ENCODE measurements around the gene CROCC2. TPM values are rescaled to one million over a fixed set of nuclear protein-coding genes. Genes with fewer than 3 reads are reported as not detected.

The CROCC2 gene
- total RNA-seq, 1 donor from 2014 or later = not detected

DNA sequence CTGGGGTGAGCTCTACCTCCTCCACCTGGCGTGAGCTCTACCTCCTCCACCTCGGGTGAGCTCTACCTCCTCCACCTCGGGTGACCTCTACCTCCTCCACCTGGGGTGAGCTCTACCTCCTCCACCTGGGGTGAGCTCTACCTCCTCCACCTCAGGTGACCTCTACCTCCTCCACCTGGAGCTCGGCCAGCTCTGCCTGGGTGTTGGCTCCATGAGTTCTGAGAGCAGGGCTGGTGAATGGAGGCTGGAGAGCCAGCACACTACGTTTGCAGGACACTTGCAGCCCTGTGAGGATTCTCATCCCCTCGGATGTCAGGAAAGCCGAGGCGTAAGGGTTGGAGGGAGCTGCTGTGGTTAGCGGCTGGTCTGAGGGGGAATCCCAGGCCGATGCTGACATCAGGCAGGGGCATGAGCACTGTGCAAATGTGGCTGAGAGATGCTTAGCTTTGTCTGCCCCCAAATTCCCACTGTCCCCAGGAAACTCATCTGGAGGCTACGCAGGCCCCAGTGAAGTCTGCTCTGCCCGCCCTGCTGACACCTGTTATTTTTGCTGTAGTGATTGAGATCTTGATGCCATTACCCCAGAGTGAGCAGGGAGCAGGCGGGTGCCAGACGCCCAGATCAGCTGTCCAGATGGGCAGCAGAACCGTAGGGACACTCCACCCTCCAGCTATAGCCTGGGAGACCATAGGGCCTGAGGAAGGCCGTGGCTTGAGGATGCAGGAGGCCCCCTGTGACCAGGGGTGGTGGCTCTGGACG, 3.3 kb downstream of the CROCC2 start:
- DNase-seq = no peak

GRCh38 chr2:240911641-240912265, 5.6 kb downstream of the CROCC2 start:
- DNase-seq = no peak

DNA sequence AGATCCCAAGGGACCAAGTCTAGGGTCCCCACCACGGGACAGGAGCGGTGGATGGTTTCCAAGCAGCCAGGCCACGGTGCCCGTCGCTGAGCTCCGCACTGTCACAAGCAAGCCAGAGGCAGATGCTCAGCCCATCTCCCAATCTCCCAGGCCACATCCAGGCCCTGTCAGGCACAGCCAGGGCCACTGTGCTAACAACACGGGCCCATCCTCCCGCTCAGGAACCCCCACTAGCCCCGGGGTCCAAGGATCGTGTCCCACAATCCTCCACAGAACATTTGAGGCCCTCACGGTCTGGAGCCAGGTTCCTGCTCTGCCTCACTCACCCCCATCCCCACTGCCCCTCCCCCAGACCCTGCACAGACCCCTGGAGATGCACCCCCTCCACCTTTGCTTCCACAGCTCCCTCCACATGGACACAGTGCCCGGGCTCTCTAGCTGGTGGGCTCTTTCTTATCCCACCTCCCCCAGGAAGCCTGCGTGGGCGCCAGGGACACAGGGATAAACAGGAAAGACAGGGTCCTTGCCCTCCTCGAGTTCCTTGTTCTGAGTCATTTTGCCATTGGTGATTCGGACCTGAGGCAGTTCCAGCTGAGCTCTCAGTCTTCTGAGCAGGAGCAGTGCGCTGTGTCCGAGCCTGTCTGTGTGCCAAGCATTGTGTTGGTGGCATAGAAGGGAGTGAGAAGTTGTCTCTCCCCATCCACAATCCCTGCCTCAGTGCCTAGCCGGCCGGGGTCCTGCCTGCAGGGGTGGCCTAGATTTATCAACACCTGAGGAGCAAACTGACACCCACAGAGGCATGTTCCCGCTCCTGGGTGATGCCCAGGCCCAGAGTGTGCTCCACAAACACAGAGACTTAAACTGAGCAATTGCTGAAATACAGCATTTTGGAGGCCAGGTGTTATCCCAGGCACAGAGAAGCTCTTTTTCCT, 7.0 kb downstream of the CROCC2 start:
- peak; percentile 45 for DNase-seq

DNA sequence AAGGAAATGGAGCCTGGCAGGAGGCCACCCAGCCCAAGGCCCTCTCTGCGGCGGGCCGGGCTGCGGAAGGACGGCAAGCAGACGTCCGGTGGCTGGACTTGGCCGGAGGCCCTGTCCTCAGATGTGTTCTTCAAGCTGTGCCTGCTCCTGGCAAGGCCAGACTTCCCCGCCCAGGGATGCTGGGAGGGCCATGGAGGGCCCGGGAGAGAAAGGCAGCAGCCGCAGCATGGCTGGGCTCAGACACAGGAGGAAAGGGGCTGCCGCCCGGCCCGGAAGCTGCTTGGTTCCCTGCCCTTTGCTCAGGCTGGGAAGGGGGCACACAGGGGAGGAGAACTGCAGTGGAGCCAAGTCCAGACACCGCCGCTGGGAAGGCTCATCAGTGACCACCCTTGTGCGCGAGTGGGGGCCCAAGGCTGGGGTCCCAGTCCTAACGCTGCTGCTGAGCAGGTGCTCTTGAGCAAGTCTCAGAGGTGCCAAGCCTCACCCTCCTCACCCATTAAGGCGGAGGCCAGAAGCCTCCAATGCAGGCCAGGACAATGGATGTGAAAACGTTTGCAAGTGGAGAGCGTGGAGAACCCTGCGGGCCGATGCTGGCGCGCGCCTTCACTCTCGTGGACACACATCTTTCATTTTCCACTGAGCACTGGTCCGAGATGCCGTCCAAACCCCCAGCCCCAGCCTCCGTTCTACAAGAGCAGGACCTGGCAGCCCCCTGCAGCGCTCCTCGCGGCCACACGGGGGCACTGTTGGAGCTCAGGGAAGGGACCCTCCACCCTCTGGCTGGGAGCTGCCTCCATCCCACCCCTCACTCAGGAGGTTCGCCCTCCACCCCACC, 7.9 kb downstream of the CROCC2 start:
- peak; percentile 87 for DNase-seq

DNA sequence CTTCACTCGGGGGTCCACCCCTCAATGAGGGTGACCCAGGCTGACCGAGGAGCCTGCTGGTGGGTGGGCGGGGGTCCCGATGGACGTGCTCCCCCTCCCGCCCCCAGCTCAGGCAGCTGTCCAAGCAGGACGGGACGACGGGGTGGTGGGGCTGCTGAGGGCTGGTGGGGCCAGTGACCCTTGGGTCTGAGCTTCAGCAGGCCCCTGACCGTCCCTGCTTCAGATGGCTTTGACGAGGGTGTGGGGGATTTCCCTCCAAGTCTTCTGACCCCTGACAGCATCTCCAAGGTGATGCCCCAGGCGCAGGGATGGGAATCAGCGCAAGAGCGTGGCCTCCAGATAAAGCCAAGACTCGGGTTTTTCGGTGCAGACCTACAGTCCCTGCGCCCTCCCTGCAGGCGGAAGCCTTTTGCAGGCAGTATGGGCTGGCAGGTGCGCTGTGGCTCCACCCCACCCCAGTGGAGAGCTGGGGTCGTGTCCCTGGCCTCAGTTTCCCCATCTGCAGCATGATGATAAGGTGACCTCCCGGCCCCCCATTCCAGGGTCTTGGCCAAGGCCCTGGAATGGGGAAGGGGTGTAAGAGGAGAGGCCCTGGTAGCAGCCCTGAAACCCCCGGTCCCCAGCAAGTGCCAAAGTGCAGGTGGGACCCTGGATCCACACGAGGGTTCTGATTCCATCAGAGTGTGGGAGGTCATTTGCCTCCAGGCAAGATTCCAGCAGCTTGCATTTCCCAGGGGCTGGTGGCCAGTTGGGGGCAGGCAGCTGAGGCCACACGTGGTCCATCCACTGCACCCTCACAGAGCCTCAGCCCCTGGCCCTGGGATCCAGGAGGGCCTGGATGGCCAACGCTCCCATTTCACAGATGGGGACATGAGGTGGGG, 8.7 kb downstream of the CROCC2 start:
- no peak for DNase-seq

DNA sequence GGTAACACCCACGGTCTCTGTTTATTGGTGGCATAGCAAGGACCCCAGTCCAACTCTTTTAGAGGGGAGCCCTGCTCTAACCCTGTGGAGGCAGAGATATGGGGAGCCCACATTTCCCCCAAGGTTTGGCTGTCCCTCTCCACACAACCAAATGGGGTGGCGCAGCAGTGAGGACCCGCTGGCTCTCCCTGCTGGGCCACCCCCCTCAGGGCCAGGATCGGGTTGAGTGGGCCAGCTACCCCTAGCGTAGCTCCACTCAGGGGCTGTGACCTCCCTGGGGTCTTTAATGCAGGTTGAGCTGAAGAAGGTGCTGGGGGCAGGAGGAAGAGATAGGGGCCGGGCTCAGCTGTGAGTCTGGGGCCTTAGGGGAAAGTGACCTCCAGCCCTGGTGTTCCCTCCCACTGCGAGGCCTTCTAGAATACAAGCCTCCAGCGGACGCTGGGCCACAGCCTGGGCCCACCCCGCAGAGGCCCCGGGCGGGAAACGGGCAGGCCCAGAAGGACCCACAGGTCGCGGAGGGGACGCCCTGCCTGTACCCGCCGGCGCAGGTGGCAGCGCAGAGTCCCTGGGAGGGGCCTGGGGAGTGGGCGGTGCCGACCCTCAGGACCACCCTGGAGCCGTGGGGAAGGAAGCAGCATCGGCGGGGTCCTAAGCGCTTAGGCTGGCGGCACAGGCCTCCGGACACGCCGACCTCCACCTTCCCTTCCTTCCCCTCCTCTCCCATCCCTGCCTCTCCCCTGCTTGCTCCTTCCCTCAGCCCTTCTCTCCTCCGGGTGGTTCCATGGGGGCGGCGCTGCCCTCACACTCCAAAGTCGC, 9.6 kb downstream of the CROCC2 start:
- DNase-seq = no peak

- peak; percentile 19 for DNase-seq
Measured at GRCh38 chr2:240916571-240917008, 10.5 kb downstream of the CROCC2 start.

GRCh38 chr2:240917009-240917683, 11.0 kb downstream of the CROCC2 start:
- DNase-seq = no peak

DNA sequence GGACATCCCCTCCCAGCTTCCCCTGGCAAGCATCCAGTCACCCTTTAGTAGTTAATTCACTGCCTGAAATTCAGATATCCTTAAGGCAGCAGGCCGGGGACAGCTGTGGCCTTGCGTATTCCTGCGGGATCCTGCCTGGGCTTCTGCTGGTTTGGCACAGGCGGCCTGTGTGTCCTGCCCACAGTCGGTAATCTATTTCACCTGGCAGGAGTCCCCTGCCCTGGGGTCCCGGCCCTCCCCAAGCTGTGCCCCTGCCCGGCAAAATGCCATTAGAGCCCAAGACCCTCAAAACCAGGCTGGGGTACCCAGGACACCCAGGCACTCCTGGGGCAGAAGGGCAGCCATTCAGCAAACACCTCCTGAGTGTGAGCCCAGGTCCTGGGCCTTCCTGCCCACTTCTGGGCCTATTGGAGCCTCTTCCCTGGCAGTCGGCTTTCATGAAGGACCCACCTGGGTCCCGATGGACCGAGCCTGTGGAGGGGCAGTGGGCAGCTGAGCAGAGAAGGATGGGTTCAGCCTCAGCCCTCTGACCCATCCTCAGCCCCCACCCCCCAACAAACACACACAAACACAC, 11.6 kb downstream of the CROCC2 start:
- DNase-seq = no peak

DNA sequence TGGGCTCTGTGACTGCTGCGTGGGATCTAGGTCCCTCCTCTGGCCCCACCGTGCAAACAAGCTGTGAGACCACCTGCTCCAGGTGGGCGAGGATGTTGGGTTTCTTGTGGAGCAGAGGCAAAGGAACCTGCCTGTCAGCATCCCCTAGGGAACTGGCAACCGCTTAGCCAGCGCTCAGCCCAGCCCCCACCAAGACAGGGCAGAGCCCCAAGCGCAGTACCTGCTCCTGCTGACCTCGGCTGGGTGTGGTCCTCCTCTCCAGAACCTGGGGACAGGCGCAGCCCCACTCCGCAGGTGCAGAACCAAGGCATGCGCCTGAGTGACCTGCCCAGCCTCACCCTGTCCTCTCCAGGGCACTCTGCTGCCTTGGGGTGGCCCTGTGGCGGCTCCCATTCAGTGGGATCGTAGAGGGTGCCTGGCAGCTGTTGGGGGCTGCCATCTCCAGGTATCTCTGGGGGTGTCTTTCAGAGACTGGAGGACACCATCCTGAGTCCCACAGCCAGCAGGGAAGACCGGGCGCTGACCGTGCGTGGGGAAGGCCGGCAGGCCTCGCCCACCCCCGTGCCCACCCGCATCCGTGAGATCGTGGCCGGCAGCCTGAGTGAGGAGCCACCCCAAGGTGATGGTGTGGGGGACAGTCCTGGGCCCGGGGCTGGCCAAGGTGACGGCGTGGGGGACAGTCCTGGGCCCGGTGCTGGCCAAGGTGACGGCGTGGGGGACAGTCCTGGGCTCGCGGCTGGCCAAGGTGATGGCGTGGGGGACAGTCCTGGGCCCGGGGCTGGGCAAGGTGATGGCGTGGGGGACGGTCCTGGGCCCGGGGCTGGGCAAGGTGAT, 12.3 kb downstream of the CROCC2 start:
- DNase-seq = no peak

DNA sequence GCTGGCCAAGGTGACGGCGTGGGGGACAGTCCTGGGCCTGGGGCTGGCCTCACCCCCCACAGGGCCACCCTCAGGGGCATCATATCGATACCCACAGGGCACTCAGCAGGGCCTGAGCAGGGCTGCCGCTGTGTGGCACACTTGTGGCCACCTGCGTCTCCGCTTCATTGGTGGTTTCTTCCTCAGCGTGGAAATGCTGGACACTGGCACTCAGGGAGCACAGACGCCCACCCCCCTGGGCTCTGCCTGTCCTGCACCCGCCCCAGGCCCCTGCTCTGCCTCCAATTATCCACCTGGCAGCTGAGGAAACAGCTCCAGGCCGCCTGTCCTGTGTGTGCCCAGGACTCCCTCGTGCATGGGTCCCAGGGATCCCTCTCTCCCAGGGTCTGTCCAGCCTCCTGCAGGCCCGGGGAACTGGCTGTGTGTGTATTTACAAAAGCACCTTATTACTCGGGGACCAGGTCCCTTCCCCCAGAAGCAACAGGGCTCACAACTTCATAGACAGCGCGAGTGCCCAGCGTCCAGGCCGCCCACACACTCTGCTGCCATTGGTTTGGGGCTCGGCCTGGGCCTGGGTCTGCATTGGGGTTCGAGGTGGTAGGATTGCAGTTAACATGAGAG, 13.1 kb downstream of the CROCC2 start:
- no peak for DNase-seq

- no peak for DNase-seq
Measured at GRCh38 chr2:240919786-240920782, 13.9 kb downstream of the CROCC2 start.

GRCh38 chr2:240920783-240921231, 14.7 kb downstream of the CROCC2 start:
- no peak for DNase-seq

GRCh38 chr2:240921311-240921994, 15.3 kb downstream of the CROCC2 start:
- DNase-seq = no peak

- DNase-seq = no peak
Measured at GRCh38 chr2:240921995-240922244, 15.8 kb downstream of the CROCC2 start.
